Colonic mucosa (tissue), 4 donors: ENCODE measurements around the gene ST3GAL2. TPM values are rescaled to one million over a fixed set of nuclear protein-coding genes. Genes with fewer than 3 reads are reported as not detected.
"Not testable (repeated sequence)": the region's sequence is repeated elsewhere in the genome, so short reads cannot be mapped to it uniquely, and the experiment has no call there.

ENCODE experiments used
- DNase-seq: peaks from one replicate; pipeline ENCODE4 v3.0.0-alpha.2; 2020
- H3K27ac ChIP-seq: fragments of 200-600 bp; one replicate; pipeline ENCODE4 v1.8.0; 2021
- H3K27me3 ChIP-seq: fragments of 200-600 bp; one replicate; pipeline ENCODE4 v1.8.0; 2021
- H3K36me3 ChIP-seq: fragments of 200-600 bp; one replicate; pipeline ENCODE4 v1.8.0; 2021
- H3K4me1 ChIP-seq: fragments of 200-600 bp; one replicate; pipeline ENCODE4 v1.8.0; 2021; ENCODE audit warnings: mild to moderate bottlenecking
- H3K4me3 ChIP-seq: fragments of 200-600 bp; one replicate; pipeline ENCODE4 v1.8.0; 2021
- H3K9ac ChIP-seq, 2 donors: one replicate each; pipeline ENCODE4 v1.7.0; 2013; ENCODE audit warnings: control low read depth in 2 of 2, low read depth in 2 of 2, low read length in 2 of 2
- H3K9me3 ChIP-seq: fragments of 200-600 bp; one replicate; pipeline ENCODE4 v1.8.0; 2021
- intact Hi-C: fragments of 100-400 bp; cut with DNase I; formaldehyde crosslinking; loops from one replicate; pipeline ENCODE4 v1.14.1; 2022
- total RNA-seq, 2 donors: library from RNA; stranded (reverse); fragmentation: NEBNext Ultra II Directional in 1 of 2; extraction: Animal tissue kit (Norgen Biotek cat#: 25700) in 1 of 2; gene quantifications; one replicate each; pipeline ENCODE4 v1.2.1, GENCODE V29; 2021
- TF ChIP-seq, protein P1 (sequence below): fragments of 200-600 bp; IDR thresholded peaks from one replicate; pipeline ENCODE4 v1.8.0; 2022; ENCODE audit warnings: antibody characterized with exemption, mild to moderate bottlenecking
- donor health status: healthy.
- donor health status: DM: no; HTN: no; CAD: no.
- donor health status: DM: no; HTN: no; CAD: no.

ST3GAL2 gene
- total RNA-seq, 2 donors from 2014 or later, result 6.9 to 8.1 TPM

DNA sequence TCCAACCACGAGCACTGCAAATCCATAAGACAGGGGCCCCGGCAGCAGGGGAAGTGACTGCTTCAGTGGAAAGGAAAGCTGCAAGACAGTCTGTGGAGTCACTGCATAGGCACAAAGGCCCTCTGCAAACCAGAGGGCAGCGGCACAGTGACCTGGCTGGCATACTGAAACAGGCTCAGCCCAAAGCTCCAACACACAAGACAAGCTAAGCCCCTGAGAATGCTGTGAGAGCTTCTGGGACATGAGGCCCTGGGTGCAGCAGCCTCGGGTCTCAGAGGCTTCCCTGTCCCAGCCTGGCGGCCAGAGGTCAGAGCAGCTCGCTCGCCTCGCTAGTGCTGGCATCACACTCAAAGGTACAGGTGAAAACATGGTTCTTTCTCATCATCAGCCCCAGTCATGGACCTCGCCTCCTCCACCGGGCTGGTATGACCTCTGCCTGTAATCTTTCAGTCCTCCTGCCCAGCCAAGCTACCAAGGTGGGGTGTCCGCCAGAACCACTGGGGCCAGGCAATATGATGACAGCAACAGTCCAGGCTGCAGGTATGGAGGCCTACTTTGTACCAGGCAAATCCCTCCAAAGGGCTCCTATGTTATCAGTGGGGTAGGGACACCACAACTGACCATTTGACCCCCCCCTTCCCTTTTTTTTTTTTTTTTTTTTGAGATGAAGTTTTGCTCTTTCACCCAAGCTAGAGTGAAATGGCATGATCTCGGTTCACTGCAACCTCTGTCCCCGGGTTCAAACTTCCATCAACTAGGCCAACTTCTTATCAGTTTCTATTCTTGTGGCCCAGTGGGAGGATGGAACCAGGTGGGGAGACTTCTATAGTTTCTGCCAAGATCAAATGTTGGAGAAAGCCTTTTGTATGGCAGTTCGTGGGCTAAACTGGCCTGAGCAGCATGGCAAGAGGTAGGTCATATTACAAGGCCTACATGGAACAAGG, 19.2 kb downstream of the ST3GAL2 start:
- no peaks in the 10 kb centered on the region for H3K9me3 ChIP-seq
- intact Hi-C loops, result no loop called here
- H3K27me3 ChIP-seq, result no peaks in the 10 kb centered on the region
- peaks cover 6% of the 10 kb centered on the region for H3K4me1 ChIP-seq
- TF ChIP-seq, protein P1, sequence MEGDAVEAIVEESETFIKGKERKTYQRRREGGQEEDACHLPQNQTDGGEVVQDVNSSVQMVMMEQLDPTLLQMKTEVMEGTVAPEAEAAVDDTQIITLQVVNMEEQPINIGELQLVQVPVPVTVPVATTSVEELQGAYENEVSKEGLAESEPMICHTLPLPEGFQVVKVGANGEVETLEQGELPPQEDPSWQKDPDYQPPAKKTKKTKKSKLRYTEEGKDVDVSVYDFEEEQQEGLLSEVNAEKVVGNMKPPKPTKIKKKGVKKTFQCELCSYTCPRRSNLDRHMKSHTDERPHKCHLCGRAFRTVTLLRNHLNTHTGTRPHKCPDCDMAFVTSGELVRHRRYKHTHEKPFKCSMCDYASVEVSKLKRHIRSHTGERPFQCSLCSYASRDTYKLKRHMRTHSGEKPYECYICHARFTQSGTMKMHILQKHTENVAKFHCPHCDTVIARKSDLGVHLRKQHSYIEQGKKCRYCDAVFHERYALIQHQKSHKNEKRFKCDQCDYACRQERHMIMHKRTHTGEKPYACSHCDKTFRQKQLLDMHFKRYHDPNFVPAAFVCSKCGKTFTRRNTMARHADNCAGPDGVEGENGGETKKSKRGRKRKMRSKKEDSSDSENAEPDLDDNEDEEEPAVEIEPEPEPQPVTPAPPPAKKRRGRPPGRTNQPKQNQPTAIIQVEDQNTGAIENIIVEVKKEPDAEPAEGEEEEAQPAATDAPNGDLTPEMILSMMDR, result no peak
- H3K4me3 ChIP-seq, result no peak overlapping the region
- no peak for DNase-seq
- no peak overlapping the region for H3K27ac ChIP-seq
- H3K36me3 ChIP-seq, result no peaks in the 10 kb centered on the region
- no peak overlapping the region for H3K9ac ChIP-seq

DNA sequence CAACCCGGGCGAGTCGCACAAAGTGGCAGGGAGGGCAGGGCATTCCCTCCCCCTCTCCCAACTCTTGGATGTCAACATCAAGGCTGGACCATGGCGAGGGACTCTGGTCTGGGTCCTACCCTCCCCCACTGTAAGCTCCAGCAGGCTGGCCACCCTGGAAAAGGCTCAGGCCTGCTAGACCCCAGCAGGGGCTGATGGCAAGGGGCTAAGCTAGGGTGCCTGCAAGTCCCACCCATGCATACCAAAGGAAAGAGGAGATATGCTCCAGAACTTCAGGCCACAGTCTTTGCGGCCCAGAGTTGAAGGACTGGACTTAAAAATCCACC, 19.9 kb downstream of the ST3GAL2 start:
- TF ChIP-seq, protein P1, result no peak
- Histone ChIP-seq H3K4me3 (no peak overlapping the region), H3K4me1 (peaks cover 6% of the 10 kb centered on the region)

DNA sequence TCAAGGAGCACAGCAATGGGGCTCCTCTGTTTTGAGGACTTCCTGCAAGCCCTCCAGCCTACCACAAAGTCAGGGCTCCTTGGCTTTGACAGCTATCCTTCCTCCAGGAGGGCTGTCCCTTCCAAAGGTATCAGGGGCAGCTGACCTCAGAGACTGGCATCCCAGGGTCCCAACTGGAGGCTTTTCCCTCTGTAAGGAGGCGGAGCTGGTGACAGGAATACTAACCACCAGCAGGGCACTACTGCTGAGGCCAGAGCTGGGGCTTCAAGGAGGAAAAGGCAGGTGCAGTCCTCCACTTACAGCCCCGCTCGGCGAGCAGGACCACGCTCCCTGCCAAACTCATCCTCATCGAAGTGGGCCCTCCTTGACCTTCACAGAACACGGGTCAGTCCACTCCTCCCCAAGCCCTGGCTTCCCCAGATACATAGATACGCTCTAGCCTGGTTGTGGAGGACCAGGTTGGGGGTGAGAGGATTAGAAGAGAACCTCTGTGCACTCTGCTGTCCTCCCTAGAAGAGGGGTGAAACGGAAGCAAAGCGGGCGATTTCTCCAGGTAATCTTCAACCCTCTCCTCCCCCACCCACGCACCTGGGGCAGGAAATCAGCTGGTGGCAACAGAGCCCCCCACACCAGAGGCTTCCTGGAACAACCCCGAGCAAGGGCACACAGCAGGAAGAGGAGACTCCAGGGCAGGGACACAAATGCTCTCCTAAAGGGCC, 20.5 kb downstream of the ST3GAL2 start:
- H3K27ac ChIP-seq, result no peak overlapping the region
- H3K9me3 ChIP-seq, result no peaks in the 10 kb centered on the region
- TF ChIP-seq, protein P1, result no peak
- intact Hi-C loops, result no loop called here
- H3K36me3 ChIP-seq, result no peaks in the 10 kb centered on the region
- no peak for DNase-seq
- H3K4me3 ChIP-seq, result no peak overlapping the region
- H3K9ac ChIP-seq, result no peak overlapping the region
- no peaks in the 10 kb centered on the region for H3K27me3 ChIP-seq
- H3K4me1 ChIP-seq, result peaks cover 6% of the 10 kb centered on the region

More for the DNA sequence above, 19.9 kb downstream of the ST3GAL2 start:
- no peaks in the 10 kb centered on the region for H3K27me3 ChIP-seq
- no peaks in the 10 kb centered on the region for H3K9me3 ChIP-seq
- no peak for DNase-seq
- no peak overlapping the region for H3K27ac ChIP-seq
- H3K9ac ChIP-seq, result no peak overlapping the region
- intact Hi-C loops, result no loop called here
- H3K36me3 ChIP-seq, result no peaks in the 10 kb centered on the region

DNA sequence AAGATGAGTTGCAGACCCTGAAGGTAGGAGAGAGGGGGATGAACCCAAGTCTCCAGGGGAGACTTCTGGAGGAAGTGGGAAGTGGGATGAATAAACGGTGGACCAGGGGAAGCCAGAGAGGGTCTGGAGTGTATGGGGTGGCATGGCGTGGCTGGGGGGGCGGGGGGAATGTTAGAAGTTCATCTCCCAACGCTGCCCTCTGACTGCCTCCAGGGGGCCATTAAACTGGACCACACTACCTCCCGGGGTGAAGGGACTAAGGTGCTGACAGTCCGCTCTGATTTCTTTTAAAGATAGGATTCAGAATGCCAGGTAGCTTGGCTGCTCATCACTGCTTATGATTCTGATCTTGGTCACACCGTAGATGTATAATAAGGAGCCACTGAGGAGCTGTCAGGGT, 21.2 kb downstream of the ST3GAL2 start:
- intact Hi-C loops, result no loop called here
- Histone ChIP-seq H3K9me3 (no peaks in the 10 kb centered on the region), H3K4me3 (no peak overlapping the region), H3K9ac (peak overlapping the region in 1 of 2 donors; percentile 26), H3K36me3 (no peaks in the 10 kb centered on the region), H3K27ac (no peak overlapping the region), H3K4me1 (peaks cover 6% of the 10 kb centered on the region), H3K27me3 (no peaks in the 10 kb centered on the region)
- TF ChIP-seq, protein P1, result no peak
- DNase-seq, result no peak

DNA sequence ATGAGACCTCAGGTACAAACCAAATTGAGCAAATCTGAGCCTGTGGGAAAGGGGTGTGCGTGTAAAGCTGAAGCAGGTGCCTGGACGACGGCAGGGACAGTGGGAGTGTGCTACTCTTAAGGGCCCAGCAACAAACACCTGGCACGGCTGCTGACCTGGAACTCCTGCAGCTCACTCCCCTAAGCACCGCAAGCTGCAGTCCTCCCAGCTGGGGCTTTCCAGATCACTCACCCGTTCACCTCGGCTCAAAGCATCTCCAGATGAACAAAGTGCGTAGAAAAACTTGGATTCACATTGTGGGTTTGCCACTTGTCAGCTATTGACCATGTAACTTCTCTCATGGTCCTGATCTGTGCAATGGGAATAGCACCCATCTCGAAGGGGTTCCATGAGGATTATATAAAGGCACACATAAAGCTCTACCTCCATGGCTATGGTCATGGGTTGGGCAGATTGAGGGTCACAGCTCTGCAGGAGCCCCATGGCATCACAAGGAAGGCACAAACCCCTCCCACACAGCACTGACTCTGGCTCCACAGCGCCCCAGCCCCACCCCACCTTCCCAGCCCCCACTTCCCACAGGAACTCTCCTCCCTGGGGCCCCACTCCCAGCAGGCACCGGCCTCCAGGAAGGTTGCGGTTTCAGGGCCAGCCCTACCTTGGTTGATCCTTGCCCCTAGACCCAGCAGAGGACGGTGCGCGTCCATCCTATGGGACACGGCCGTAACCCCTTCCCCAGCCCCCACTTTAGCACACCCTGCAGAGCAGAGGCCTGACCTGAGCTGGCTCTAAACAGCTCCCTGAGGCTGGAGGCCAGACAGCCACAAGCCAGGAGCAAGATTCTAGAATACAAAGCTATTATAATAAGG, 21.9 kb downstream of the ST3GAL2 start:
- Histone ChIP-seq H3K9ac (peak overlapping the region in 1 of 2 donors; percentile 26), H3K27ac (no peak overlapping the region), H3K27me3 (no peaks in the 10 kb centered on the region), H3K9me3 (no peaks in the 10 kb centered on the region), H3K4me3 (no peak overlapping the region), H3K36me3 (no peaks in the 10 kb centered on the region), H3K4me1 (peaks cover 6% of the 10 kb centered on the region)
- intact Hi-C loops, result no loop called here
- peak; percentile 49 for DNase-seq
- TF ChIP-seq, protein P1, result no peak

DNA sequence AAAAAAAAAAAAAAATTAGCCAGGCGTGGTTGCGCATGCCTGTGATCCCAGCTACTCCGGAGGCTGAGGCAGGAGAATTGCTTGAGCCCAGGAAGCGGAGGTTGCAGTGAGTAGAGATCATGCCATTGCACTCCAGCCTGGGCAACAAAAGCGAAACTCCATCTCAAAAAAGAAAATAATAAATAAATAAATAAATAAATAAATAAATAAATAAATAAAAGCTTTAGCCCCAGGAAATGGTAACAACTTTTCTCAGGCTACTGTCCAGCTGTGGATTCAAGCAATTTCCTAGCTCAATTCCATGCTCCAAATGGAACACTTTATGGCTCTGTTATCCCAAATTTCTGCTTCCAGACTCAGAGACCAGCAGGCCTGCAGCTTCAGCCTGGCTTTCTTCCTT, 25.3 kb downstream of the ST3GAL2 start:
- H3K4me3 ChIP-seq, H3K4me1 ChIP-seq, H3K36me3 ChIP-seq, H3K27ac ChIP-seq, H3K9ac ChIP-seq, H3K9me3 ChIP-seq, H3K27me3 ChIP-seq, DNase-seq, intact Hi-C loops: not testable (repeated sequence)
